HEK293 (cell line): ENCODE results near the gene SMPD3.

ENCODE experiments used
- ZBTB8A ChIP-seq: fragments of 450-650 bp; formaldehyde crosslinking; IDR thresholded peaks from 2 replicates; pipeline ENCODE4 v1.5.1; 2016; ENCODE audit warnings: missing biosample characterization, missing genetic modification characterization
- TF ChIP-seq, protein P1 (sequence below): fragments of 450-650 bp; formaldehyde crosslinking; IDR thresholded peaks from 2 replicates; pipeline ENCODE4 v1.5.1; 2016; ENCODE audit warnings: missing biosample characterization, missing genetic modification characterization
- TF ChIP-seq, protein P2 (sequence below): IDR thresholded peaks from 2 replicates; pipeline ENCODE4 v1.6.1; 2011; ENCODE audit warnings: mild to moderate bottlenecking, low read depth, low read length, borderline replicate concordance

DNA sequence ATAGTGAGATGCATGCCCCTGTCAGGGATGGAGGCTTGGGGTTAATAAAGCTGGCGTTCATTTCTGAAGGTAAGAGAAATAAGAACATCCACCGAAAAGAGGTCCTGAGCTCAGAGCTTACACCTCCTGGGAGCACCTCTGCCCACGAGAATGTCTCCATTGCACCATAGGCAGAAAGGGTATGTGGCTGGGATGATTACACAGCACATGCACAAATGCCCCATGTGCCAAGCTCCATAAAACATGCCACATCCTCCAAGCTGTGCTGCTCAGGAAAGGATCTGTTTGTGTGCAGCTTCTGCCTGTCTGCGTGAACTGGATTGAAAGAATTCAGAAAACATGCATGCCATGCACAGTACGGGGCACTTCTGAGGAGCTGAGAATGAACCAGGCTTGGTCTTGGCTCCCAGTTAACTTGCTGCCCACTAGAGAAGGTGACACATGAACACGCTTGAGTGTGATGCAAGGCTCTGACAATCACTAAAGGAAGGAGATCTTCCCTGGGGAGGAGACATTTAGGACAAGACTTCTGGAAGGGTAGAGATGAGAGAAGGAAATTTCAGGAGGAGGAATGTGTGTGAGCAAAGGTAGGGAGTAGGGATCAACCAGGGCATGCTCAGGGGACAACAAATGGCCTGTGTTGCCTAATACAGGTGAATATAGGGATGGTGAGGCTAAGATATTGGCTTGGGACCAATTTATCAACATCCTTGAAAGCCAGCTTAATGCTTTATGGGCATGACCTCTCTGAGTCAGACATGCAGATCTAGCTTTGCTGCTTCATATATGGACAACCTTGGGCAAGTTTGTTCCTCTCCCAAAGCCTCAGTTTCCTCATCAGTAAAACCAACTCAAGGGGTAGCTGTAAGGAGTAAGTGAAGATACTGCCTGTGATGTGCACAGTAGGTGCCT, 32.0 kb upstream of the SMPD3 start:
- TF ChIP-seq, protein P1, sequence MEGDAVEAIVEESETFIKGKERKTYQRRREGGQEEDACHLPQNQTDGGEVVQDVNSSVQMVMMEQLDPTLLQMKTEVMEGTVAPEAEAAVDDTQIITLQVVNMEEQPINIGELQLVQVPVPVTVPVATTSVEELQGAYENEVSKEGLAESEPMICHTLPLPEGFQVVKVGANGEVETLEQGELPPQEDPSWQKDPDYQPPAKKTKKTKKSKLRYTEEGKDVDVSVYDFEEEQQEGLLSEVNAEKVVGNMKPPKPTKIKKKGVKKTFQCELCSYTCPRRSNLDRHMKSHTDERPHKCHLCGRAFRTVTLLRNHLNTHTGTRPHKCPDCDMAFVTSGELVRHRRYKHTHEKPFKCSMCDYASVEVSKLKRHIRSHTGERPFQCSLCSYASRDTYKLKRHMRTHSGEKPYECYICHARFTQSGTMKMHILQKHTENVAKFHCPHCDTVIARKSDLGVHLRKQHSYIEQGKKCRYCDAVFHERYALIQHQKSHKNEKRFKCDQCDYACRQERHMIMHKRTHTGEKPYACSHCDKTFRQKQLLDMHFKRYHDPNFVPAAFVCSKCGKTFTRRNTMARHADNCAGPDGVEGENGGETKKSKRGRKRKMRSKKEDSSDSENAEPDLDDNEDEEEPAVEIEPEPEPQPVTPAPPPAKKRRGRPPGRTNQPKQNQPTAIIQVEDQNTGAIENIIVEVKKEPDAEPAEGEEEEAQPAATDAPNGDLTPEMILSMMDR: no peak
- TF ChIP-seq, protein P2, sequence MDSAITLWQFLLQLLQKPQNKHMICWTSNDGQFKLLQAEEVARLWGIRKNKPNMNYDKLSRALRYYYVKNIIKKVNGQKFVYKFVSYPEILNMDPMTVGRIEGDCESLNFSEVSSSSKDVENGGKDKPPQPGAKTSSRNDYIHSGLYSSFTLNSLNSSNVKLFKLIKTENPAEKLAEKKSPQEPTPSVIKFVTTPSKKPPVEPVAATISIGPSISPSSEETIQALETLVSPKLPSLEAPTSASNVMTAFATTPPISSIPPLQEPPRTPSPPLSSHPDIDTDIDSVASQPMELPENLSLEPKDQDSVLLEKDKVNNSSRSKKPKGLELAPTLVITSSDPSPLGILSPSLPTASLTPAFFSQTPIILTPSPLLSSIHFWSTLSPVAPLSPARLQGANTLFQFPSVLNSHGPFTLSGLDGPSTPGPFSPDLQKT: no peak
- no peak for TF ChIP-seq ZBTB8A
